Small intestine (tissue), 16 donors: ENCODE measurements around the gene ALDH3B1. TPM values are rescaled to one million over a fixed set of nuclear protein-coding genes. Genes with fewer than 3 reads are reported as not detected.
A peak's percentile ranks its signal among the peaks of the same experiment; 100 is the strongest.
"Not testable (repeated sequence)": the region's sequence is repeated elsewhere in the genome, so short reads cannot be mapped to it uniquely, and the experiment has no call there.

Experiments used
- DNase-seq, 2 donors: peaks; one replicate each; pipeline versions ENCODE4 v3.0.0 to v3.0.0-alpha.2; 2013
- FAIRE-seq: peaks from 2 replicates; lab custom pipeline; 2012; peaks lifted over from hg19 to GRCh38; lab: Jason Lieb, UNC
- H3K27ac ChIP-seq, 3 donors: one replicate each; pipeline ENCODE4 v1.5.1; 2013; ENCODE audit warnings: low read length in 2 of 3, mild to moderate bottlenecking in 2 of 3, control low read depth in 1 of 3, inconsistent platforms in 1 of 3, low read depth in 1 of 3, moderate library complexity in 1 of 3
- H3K27me3 ChIP-seq, 3 donors: one replicate each; pipeline ENCODE4 v1.6.1; 2013; ENCODE audit warnings: low read length in 3 of 3, inconsistent platforms in 1 of 3; ENCODE audit not compliant: control insufficient read depth in 3 of 3, insufficient read depth in 3 of 3
- H3K36me3 ChIP-seq, 3 donors: one replicate each; pipeline ENCODE4 v1.6.1; 2013; ENCODE audit warnings: low read length in 3 of 3, inconsistent platforms in 1 of 3, low read depth in 1 of 3, mild to moderate bottlenecking in 1 of 3, moderate library complexity in 1 of 3; ENCODE audit not compliant: control insufficient read depth in 3 of 3, insufficient read depth in 2 of 3
- H3K4me1 ChIP-seq, 3 donors: one replicate each; pipeline ENCODE4 v1.6.1; 2013; ENCODE audit warnings: low read length in 2 of 3, inconsistent platforms in 1 of 3, low read depth in 1 of 3, mild to moderate bottlenecking in 1 of 3, moderate library complexity in 1 of 3; ENCODE audit not compliant: control insufficient read depth in 3 of 3, insufficient read depth in 2 of 3
- H3K4me3 ChIP-seq, 3 donors: one replicate each; pipeline ENCODE4 v1.5.1; 2013; ENCODE audit warnings: low read length in 3 of 3, control low read depth in 1 of 3, inconsistent platforms in 1 of 3, low read depth in 1 of 3, mild to moderate bottlenecking in 1 of 3, moderate library complexity in 1 of 3
- H3K9me3 ChIP-seq, 2 donors: one replicate each; pipeline ENCODE4 v1.6.1; 2013; ENCODE audit warnings: low read depth in 1 of 2, low read length in 1 of 2; ENCODE audit not compliant: control insufficient read depth in 2 of 2, insufficient read depth in 1 of 2
- WGBS, 3 donors: extraction: QIAGEN DNeasy Blood & Tissue Kit; methylation state at CpG; one replicate each; pipeline ENCODE4 v1.1.7; 2013; 5-methylcytosine and 5-hydroxymethylcytosine counted together
- long read RNA-seq, 10 donors: transcript quantifications; one replicate each; lab custom pipeline, GENCODE V29; 2026
- polyA plus RNA-seq, 4 donors: library from polyadenylated mRNA; stranded (reverse) in 3 of 4; unstranded in 1 of 4; fragments of 200-250 nt in 3 of 4; fragments of 120-200 nt in 1 of 4; gene quantifications; one replicate each; pipeline versions ENCODE4 v1.2.1 to v1.2.3, GENCODE V29; 2013
- donor health status: healthy with polysubstance abuse.
- donor health status: control.
- donor health status: control.
- donor health status: Bipolar disorder and iron deficiency.
- donor health status: healthy.

The ALDH3B1 gene, protein sequence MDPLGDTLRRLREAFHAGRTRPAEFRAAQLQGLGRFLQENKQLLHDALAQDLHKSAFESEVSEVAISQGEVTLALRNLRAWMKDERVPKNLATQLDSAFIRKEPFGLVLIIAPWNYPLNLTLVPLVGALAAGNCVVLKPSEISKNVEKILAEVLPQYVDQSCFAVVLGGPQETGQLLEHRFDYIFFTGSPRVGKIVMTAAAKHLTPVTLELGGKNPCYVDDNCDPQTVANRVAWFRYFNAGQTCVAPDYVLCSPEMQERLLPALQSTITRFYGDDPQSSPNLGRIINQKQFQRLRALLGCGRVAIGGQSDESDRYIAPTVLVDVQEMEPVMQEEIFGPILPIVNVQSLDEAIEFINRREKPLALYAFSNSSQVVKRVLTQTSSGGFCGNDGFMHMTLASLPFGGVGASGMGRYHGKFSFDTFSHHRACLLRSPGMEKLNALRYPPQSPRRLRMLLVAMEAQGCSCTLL
- polyA plus RNA-seq: 10 to 100 TPM; 14.4 to 28.1 (median 21.6) TPM
- long read RNA-seq, donor 1, transcript ALDH3B1-201 (10 exons, 2,786 nt): major isoform, 6 of 17 reads
- long read RNA-seq, donor 1, partial matches to known transcripts: 11 of 17 reads
- long read RNA-seq, donor 1, other reads (novel, unspliced or antisense): 0 of 17 reads
- long read RNA-seq, donor 2, partial matches to known transcripts: 0 of 1 reads
- long read RNA-seq, donor 2, other reads (novel, unspliced or antisense): 0 of 1 reads
- long read RNA-seq, donor 3, partial matches to known transcripts: 0 of 1 reads
- long read RNA-seq, donor 3, other reads (novel, unspliced or antisense): 0 of 1 reads
- long read RNA-seq, donor 4: 0 reads
- long read RNA-seq, donor 5: 0 reads
- long read RNA-seq, donor 6, partial matches to known transcripts: 0 of 4 reads
- long read RNA-seq, donor 6, other reads (novel, unspliced or antisense): 0 of 4 reads
- long read RNA-seq, donor 7: 0 reads
- long read RNA-seq, donor 8: 0 reads
- long read RNA-seq, donor 9: 0 reads
- long read RNA-seq, donor 10, partial matches to known transcripts: 0 of 2 reads
- long read RNA-seq, donor 10, other reads (novel, unspliced or antisense): 0 of 2 reads

DNA sequence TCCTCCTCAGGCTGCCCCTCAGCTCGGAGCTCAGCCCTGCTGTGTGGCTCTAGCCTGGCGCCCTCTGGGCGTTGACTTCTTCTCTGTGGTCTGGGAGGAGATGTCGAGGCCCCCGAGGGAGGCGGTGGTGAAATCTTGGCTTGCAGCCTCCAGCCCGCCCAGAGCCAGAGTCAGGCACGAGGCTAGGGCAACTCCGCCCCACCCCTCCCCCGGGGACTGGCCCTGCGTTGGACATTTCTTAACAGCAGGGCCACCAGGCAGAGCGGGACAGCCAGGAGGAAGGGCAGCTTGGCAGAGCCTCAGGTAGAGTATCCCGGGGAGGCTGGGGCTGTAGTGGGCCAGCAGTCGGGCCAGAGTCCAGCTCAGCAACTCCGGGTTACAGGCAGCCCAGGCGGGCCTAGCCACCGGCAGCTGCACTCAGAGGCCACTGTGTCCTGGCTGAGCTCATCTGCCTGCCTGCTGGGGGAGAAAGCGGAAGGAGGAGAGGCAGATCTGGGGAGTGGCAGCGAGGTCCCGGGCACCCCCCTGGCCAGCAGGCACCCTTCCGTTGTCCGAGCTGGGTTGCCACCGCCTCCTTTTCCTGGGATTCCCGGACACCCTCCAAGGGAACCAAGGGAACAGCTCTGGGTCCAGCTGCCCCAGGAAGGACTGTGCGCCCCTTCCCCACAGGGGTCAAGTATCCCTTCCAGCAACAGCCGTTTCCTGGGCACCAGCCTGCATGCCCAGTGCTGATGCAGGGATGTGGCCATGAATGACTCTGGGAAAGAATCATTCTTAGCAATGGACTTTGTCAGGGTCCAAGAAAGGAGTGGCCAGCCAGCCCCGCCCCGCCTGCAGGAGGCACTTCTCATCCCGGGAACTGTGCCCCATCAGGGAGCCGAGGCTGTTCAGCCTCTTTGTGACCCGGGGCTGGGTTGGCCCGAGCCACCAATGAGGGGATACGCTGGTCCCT lies at the start of gene ALDH3B1:
Gene ALDH3B1 (plus strand): TSS at position 238 of the 952 bp plus-strand sequence. CDS start 4,971 bp downstream, outside the sequence.
- no peaks in the 10 kb centered on the region for H3K27me3 ChIP-seq
- FAIRE-seq (no peak), DNase-seq (peak; percentile 91 to 92)
- 11 to 20% (median 19%) methylated on average over 31 to 33 of the region's 33 CpGs for WGBS, 3 donors
- H3K4me1 ChIP-seq: peaks cover 0 to 48% (median 5%) of the 10 kb centered on the region in 3 donors
- H3K9me3 ChIP-seq: no peaks in the 10 kb centered on the region
- peak within 1 kb of the TSS in 2 of 3 donors; percentile 33 to 42 for H3K4me3 ChIP-seq
- H3K27ac ChIP-seq: peak within 1 kb of the TSS; percentile 88 to 97 (median 97)
- peaks cover 0 to 10% (median 0%) of the 10 kb centered on the region in 3 donors for H3K36me3 ChIP-seq

DNA sequence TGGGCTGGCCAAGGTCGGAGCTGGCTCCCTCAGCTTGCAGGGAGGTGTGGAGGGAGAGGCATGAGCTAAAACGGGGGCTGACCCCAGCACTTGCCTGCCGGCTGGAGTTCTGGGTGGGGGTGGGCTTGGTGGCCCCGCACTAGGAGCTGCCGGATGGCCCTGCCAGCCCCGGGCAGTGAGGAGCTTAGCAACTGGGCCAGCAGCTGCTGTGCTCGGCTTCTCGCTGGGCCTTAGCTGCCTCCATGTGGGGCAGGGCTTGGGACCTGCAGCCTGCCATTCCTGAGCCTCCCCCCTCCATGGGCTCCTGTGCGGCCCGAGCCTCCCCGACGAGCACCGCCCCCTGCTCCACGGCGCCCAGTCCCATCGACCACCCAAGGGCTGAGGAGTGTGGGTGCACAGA lies 46.9 kb upstream of the ALDH3B1 start:
- not testable (repeated sequence) for H3K27ac ChIP-seq, H3K9me3 ChIP-seq, H3K36me3 ChIP-seq, FAIRE-seq, H3K27me3 ChIP-seq, H3K4me3 ChIP-seq, H3K4me1 ChIP-seq, DNase-seq
- 87 to 93% (median 90%) methylated on average over 13 to 16 of the region's 16 CpGs for WGBS, 3 donors

DNA sequence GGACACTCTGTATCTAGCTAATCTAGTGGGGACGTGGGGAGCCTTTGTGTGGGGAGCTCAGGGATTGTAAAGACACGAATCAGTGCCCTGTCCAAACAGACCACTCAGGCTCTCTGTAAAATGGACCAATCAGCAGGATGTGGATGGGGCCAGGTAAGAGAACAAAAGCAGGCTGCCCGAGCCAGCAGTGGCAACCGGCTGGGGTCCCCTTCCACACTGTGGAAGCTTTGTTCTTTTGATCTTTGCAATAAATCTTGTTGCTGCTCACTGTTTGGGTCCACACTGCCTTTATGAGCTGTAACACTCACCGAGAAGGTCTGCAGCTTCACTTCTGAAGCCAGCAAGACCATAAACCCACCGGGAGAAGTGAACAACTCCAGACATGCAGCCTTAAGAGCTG lies 46.2 kb upstream of the ALDH3B1 start:
- not testable (repeated sequence) for H3K27me3 ChIP-seq, H3K36me3 ChIP-seq, DNase-seq, H3K4me1 ChIP-seq, H3K27ac ChIP-seq, FAIRE-seq, H3K9me3 ChIP-seq, H3K4me3 ChIP-seq
- WGBS, 3 donors: 70 to 85% (median 71%) methylated on average over 6 of the region's 6 CpGs

DNA sequence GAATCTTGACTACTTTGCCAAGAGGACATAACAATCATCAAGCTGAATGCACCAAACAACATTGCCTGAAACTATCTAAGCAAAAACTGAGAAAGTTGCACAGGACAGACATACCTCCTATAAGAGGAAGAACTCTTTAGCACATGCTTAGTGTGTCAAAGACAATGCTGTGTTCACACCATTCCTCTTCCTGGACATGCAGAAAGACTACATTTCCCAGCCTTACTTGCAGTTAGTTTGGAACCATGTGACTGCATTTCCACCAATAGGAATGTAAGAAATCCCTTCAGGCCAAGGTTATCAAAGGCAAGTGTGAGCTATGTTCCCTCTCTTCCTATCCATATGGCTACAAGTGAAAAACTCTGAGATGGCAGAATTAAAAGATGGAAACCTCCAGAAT lies 45.4 kb upstream of the ALDH3B1 start:
- H3K4me3 ChIP-seq, H3K9me3 ChIP-seq, H3K36me3 ChIP-seq, FAIRE-seq, DNase-seq, H3K4me1 ChIP-seq, H3K27me3 ChIP-seq, H3K27ac ChIP-seq: not testable (repeated sequence)

DNA sequence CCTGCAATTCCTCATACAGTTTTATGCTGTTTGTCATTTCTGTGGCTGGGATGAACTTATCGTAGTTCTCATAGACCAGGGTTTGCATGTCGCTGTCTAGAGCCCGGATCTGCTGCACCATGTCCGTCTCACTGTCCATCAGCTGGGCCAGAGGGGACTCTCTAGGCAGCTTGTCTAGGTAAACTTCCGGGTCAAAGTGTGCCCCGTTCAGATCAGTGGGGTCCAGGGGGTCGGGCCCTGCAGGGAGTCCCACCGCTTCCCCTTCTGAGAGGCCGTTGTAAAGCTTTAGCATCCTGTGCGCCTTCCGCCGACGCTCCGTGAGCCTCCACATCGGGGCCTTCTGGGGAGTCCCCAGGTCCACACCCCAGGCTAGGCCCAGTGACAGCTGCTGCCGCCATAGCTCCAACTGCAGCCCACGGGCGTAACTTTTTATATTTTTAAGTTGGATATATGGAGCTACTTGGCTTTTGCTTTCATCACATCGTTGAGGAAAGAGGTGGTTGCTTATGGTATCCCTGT lies 44.2 kb upstream of the ALDH3B1 start:
- 88 to 93% (median 92%) methylated on average over 19 of the region's 19 CpGs for WGBS, 3 donors
- H3K27ac ChIP-seq, FAIRE-seq, H3K4me3 ChIP-seq, DNase-seq, H3K9me3 ChIP-seq, H3K27me3 ChIP-seq, H3K36me3 ChIP-seq, H3K4me1 ChIP-seq: not testable (repeated sequence)

DNA sequence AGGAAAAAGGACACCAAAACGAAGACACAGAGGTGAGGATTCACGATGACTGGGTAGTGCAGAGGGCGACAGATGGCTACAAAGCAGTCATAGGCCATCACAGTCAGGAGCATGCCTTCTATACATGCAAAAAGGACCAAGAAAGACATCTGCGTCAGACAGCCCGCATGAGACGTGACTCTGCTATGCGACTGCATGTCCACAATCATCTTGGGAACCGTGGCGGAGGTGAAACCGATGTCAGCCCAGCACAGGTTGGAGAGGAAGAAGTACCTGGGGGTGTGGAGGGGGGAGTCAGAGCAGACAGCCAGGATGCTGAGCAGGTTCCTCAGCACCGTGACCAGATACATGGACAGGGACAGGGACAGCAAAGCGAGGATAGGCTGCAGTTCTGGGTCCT lies 35.4 kb upstream of the ALDH3B1 start:
- not testable (repeated sequence) for H3K4me3 ChIP-seq, H3K4me1 ChIP-seq, DNase-seq, H3K27ac ChIP-seq, H3K36me3 ChIP-seq, H3K27me3 ChIP-seq, FAIRE-seq, H3K9me3 ChIP-seq
- 82 to 91% (median 88%) methylated on average over 12 of the region's 12 CpGs for WGBS, 3 donors

DNA sequence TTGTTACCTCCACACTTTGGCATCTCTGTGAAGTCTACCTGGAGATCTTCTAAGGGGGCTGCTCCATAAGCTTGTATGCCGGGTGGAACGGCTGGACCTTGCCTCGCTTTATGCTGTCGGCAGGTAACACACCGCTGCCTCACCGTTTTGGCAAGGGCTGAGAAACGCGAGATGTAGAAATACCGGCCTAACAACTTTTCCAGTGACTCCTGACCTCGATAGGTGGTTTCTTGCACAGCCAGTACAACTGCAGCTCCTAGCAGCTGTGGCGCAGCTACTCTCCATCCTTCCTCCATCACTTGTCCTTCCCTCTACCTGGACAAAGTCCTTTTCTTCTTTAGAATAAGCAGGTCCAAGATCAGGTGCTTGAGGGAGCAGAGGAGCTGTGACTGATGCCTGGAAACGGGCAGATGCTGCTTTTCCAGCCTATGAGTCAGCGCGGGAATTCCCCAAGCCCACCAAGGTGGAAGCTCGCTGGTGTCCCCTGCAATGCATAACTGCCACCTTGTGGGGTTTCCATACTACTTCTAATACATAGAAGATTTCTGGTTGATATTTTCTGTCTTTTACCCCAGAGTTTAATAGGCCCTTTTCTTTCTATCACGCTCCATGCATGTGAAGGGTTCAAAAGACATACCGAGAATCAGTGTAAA lies 31.2 kb upstream of the ALDH3B1 start:
- H3K27me3 ChIP-seq, H3K27ac ChIP-seq, H3K36me3 ChIP-seq, H3K9me3 ChIP-seq, H3K4me1 ChIP-seq, H3K4me3 ChIP-seq, FAIRE-seq: not testable (repeated sequence)
- peak; percentile 76 to 81 for DNase-seq
- WGBS, 3 donors: 20 to 48% (median 32%) methylated on average over 17 of the region's 17 CpGs
